Fibroblast of villous mesenchyme (primary cell): ENCODE results near the gene TAF4B. TPM values are rescaled to one million over a fixed set of nuclear protein-coding genes. Genes with fewer than 3 reads are reported as not detected.
"Not testable (repeated sequence)": the region's sequence is repeated elsewhere in the genome, so short reads cannot be mapped to it uniquely, and the experiment has no call there.

Experiments
- DNase-seq: peaks from one replicate; pipeline ENCODE4 v3.0.0-alpha.2; 2010; ENCODE audit warnings: low read depth
- H3K4me3 ChIP-seq: 2 replicates; pipeline ENCODE4 v1.5.1; 2011; ENCODE audit warnings: low read depth, mild to moderate bottlenecking, low read length
- total RNA-seq: library from RNA; depleted of rRNA; stranded (reverse); fragments of >200 nt; gene quantifications from 2 replicates; pipeline ENCODE4 v1.2.3, GENCODE V29; 2012
- TF ChIP-seq, protein P1 (sequence below): IDR thresholded peaks from 2 replicates; pipeline ENCODE4 v1.5.1; 2012; ENCODE audit warnings: low read depth, mild to moderate bottlenecking, low read length; ENCODE audit not compliant: insufficient read depth

The TAF4B gene
- total RNA-seq, 1 donor = 0.86 TPM

DNA sequence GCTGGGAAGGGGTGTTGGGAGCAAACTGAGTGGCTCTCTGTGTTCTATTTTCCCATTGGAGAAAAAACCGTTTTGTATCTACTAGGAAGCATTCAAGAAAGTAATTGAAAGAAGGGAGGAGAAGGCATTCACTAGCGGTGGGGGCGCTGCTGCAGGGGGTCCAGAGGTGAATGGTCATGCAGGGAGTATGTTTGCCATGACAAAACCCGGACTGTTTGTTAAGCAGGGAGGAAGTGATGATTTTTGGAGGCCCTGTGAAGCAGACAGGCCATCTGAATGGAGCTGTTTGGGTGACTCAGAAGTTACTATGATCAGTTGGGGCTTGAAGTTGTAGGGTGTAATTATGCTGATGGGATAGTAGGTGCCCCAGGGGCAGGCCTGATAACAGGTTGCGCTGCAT is 7.0 kb downstream of the TAF4B start:
- no peak for DNase-seq
- TF ChIP-seq, protein P1, sequence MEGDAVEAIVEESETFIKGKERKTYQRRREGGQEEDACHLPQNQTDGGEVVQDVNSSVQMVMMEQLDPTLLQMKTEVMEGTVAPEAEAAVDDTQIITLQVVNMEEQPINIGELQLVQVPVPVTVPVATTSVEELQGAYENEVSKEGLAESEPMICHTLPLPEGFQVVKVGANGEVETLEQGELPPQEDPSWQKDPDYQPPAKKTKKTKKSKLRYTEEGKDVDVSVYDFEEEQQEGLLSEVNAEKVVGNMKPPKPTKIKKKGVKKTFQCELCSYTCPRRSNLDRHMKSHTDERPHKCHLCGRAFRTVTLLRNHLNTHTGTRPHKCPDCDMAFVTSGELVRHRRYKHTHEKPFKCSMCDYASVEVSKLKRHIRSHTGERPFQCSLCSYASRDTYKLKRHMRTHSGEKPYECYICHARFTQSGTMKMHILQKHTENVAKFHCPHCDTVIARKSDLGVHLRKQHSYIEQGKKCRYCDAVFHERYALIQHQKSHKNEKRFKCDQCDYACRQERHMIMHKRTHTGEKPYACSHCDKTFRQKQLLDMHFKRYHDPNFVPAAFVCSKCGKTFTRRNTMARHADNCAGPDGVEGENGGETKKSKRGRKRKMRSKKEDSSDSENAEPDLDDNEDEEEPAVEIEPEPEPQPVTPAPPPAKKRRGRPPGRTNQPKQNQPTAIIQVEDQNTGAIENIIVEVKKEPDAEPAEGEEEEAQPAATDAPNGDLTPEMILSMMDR = no peak
- H3K4me3 ChIP-seq = no peak overlapping the region

DNA sequence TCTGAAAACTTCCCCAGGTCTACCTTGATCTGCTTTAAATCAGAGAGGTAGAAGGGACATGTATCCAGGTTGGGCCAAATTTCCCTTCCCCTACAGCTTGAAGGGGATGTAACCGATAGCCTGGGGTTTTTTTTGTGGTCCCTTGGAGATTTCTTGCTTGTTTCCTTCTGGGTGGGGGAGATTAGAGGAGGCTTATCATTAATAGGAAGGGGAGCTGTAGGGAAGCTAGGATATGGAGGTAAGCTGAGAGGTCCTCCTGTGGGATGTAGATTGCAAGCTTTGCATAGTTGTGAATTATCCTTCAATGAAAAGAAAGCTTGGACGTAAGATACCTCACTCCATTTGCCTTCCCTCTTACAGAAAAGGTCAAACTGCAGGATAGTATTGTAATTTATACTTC is 11.1 kb downstream of the TAF4B start:
- not testable (repeated sequence) for H3K4me3 ChIP-seq, DNase-seq

GRCh38 chr18:26238718-26239117 is 12.5 kb downstream of the TAF4B start:
- not testable (repeated sequence) for H3K4me3 ChIP-seq, DNase-seq

- DNase-seq = not testable (repeated sequence)
These were observed 16.1 kb downstream of the TAF4B start for GRCh38 chr18:26242392-26242791.

GRCh38 chr18:26245434-26245833 is 19.2 kb downstream of the TAF4B start:
- H3K4me3 ChIP-seq, DNase-seq: not testable (repeated sequence)

More at GRCh38 chr18:26242392-26242791, 16.1 kb downstream of the TAF4B start:
- not testable (repeated sequence) for H3K4me3 ChIP-seq

DNA sequence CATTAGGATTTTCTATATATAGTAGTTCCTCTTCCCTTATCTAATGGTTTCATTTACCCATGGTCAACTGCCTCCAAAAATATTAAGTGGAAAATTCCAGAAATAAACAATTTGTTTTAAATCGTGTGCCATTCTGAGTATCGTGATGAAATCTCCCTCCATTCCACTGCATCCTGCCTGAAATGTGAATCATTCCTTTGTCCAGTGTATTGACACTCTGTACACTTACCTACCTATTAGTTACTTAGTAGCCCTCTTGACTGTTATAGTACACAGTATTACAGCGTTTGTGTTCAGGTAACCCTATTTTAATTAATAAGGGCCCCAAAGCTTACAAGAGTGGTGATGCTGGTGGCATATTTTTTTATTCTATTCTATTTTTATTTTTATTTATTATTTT is 26.2 kb downstream of the TAF4B start:
- no peak for DNase-seq
- no peak overlapping the region for H3K4me3 ChIP-seq
- TF ChIP-seq, protein P1 = no peak

DNA sequence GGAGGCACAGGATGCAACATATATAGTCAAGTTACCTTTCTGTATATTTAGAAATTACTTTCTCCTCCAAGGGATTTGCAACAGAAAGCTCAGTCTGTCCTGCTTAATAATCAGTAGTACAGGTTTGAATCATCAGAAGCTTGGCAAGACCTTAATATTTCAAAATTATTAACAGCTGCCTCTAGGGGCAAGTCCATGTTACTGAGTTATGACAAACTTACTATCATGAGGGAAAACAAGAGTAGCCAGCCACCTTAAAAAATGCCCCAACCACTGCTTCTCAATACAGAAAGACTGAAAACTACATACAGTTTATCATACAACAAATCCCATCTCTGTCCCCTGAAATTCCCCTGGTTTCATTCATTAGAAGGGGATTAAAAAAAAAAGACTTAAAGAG is 28.6 kb downstream of the TAF4B start:
- H3K4me3 ChIP-seq, DNase-seq: not testable (repeated sequence)

DNA sequence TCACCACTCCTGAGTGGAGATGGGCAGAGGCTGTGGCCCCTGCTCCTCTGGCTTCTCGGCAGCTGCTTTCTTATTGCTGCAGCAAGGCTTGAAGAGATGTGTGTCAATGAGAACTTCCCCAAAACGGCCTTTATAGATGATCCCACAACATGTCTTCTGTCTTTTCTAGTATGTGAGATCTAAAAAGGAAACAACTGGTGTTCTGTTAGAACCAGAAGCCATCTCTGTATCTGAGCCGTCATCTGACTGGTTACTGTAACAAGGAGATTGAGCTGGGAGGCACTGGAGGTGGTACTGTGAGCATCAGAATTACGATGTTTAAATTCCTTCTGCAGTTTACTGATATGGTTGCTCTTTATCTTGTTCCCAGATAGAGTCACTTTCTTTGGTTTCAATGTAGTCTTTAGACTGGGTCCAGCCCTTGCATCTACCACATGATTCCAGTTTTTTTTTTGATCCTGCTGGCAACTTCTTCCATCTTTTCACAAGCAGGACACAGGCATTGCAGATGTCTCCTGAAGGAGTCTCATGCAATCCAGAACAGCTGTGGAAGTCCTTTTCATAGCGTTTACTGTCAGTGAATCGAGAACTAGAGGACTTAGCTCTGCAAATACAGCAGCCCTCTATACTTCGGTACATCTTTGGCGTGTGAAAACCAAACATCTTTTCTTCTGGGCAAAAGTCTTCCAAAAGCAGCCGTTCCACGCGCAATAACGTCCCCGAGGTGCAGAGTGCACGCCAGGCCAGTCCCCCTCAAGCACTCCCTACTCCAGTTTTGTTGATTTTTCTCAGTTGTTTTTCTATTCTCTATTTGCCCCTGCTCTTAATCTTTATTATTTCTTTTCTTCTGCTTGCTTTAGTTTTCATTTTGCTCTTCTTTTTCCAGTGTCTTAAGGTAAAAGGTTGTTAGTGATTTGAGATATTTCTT is 29.7 kb downstream of the TAF4B start:
- TF ChIP-seq, protein P1 = no peak
- DNase-seq = no peak
- no peak overlapping the region for H3K4me3 ChIP-seq

DNA sequence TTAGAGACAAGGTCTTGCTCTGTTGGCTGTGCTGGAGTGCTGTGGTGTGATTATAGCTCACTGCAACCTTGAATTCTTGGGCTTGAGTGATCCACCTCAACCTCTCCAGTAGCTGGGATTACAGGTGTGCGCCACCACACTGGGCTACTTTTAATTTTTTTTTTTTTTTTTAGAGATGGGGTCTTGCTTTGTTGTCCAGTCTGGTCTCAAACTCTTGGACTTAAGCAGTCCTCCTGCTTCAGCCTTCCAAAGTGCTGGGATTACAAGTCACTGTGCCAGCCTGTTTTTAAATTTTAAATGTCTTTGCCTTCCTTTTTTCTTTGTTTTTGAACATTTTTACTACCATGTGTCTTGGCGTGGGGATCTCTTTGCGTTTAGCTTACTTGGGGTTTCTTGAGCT is 32.5 kb downstream of the TAF4B start:
- H3K4me3 ChIP-seq = no peak overlapping the region
- TF ChIP-seq, protein P1 = no peak
- no peak for DNase-seq

DNA sequence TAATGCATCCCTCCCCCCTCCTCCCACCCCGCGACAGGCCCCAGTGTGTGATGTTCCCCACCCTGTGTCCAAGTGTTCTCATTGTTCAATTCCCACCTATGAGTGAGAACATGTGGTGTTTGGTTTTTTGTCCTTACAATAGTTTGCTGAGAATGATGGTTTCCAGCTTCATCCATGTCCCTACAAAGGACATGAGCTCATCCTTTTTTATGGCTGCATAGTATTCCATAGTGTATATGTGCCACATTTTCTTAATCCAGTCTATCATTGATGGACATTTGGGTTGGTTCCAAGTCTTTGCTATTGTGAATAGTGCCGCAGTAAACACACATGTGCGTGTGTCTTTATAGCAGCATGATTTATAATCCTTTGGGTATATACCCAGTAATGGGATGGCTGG is 33.2 kb downstream of the TAF4B start:
- not testable (repeated sequence) for H3K4me3 ChIP-seq, DNase-seq
